Mesendoderm (in vitro differentiated cells): ENCODE results near the gene PNPO.

Source experiments
- DNase-seq: peaks from one replicate; pipeline ENCODE4 v3.0.0; 2013
- H2AK5ac ChIP-seq: 2 replicates; pipeline ENCODE4 v1.6.1; 2013; ENCODE audit warnings: low read length, inconsistent platforms
- H2BK120ac ChIP-seq: 2 replicates; pipeline ENCODE4 v1.6.1; 2013; ENCODE audit warnings: low read depth, mild to moderate bottlenecking, low read length, moderate library complexity, mixed read lengths
- H2BK15ac ChIP-seq: replicated peaks from 2 replicates; pipeline ENCODE4 v1.6.1; 2013; ENCODE audit warnings: low read depth, mild to moderate bottlenecking, moderate library complexity
- H2BK5ac ChIP-seq: 2 replicates; pipeline ENCODE4 v1.6.1; 2013; ENCODE audit warnings: low read length, inconsistent platforms
- H3K18ac ChIP-seq: 2 replicates; pipeline ENCODE4 v1.6.1; 2013; ENCODE audit warnings: mild to moderate bottlenecking, low read length, mixed read lengths
- H3K23ac ChIP-seq: one replicate; pipeline ENCODE4 v1.6.1; 2013; ENCODE audit warnings: low read length
- H3K27ac ChIP-seq: 2 replicates; pipeline ENCODE4 v1.5.1; 2013; ENCODE audit warnings: low read depth, mild to moderate bottlenecking, inconsistent platforms, low read length, moderate library complexity
- H3K27me3 ChIP-seq: 2 replicates; pipeline ENCODE4 v1.6.1; 2013; ENCODE audit warnings: low read length, control low read depth, mild to moderate bottlenecking, inconsistent platforms; ENCODE audit not compliant: insufficient read depth, poor library complexity
- H3K36me3 ChIP-seq: 2 replicates; pipeline ENCODE4 v1.6.1; 2013; ENCODE audit warnings: low read length, inconsistent platforms; ENCODE audit not compliant: control insufficient read depth, insufficient read depth
- H3K4ac ChIP-seq: one replicate; pipeline ENCODE4 v1.6.1; 2013; ENCODE audit warnings: low read depth, mild to moderate bottlenecking, low read length, moderate library complexity
- H3K4me1 ChIP-seq: 2 replicates; pipeline ENCODE4 v1.6.1; 2013; ENCODE audit warnings: low read depth, low read length, inconsistent platforms; ENCODE audit not compliant: control insufficient read depth
- H3K4me2 ChIP-seq: 2 replicates; pipeline ENCODE4 v1.6.1; 2013; ENCODE audit warnings: low read length
- H3K4me3 ChIP-seq: 2 replicates; pipeline ENCODE4 v1.5.1; 2013; ENCODE audit warnings: mild to moderate bottlenecking, low read length
- H3K56ac ChIP-seq: one replicate; pipeline ENCODE4 v1.6.1; 2013; ENCODE audit warnings: low read length
- H3K79me1 ChIP-seq: 2 replicates; pipeline ENCODE4 v1.6.1; 2013; ENCODE audit warnings: low read length, inconsistent platforms
- H3K79me2 ChIP-seq: 2 replicates; pipeline ENCODE4 v1.6.1; 2013; ENCODE audit warnings: mild to moderate bottlenecking, low read length; ENCODE audit not compliant: control insufficient read depth, insufficient read depth
- H3K9ac ChIP-seq: 2 replicates; pipeline ENCODE4 v1.6.1; 2013; ENCODE audit warnings: low read length, inconsistent platforms
- H4K5ac ChIP-seq: one replicate; pipeline ENCODE4 v1.6.1; 2013; ENCODE audit warnings: low read length
- H4K8ac ChIP-seq: one replicate; pipeline ENCODE4 v1.6.1; 2013; ENCODE audit warnings: low read depth, mild to moderate bottlenecking, control low read depth, low read length, moderate library complexity
- WGBS: extraction: QIAGEN DNeasy Blood & Tissue Kit; methylation state at CpG from one replicate; pipeline ENCODE4 v1.1.7; 2013; ENCODE audit warnings: low lambda C conversion rate, missing lambda C conversion rate; ENCODE audit not compliant: insufficient coverage; ENCODE audit errors: extremely low coverage; 5-methylcytosine and 5-hydroxymethylcytosine counted together

PNPO gene

DNA sequence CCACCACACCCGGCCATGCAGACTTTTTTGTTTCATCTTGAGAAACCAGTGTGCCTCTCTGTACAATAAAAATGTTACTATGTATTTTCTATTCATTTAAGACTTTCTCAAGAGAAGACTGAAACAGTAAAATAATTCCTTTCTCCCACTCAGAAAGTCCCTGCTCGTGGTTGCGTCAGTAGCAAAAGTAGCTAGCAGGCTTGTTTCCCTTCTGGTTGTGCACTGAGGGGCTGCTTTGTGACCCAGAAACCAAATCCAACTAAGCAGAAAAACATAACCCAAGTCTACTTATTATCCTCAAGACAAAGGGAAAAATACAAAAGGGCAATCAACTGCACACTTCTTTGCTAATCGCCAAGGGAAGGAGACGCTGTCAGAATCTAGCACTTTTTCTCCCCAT is 3.4 kb upstream of the PNPO start:
- H2BK15ac ChIP-seq = no peak overlapping the region
- no peak overlapping the region for H4K5ac ChIP-seq
- no peak overlapping the region for H2AK5ac ChIP-seq
- H3K9ac ChIP-seq = no peak overlapping the region
- no peak overlapping the region for H3K4ac ChIP-seq
- H2BK120ac ChIP-seq = no peak overlapping the region
- no peak overlapping the region for H4K8ac ChIP-seq
- no peak overlapping the region for H3K18ac ChIP-seq
- H3K79me1 ChIP-seq = no peaks in the 10 kb centered on the region
- H3K4me3 ChIP-seq = no peak overlapping the region
- no peaks in the 10 kb centered on the region for H3K79me2 ChIP-seq
- no peaks in the 10 kb centered on the region for H3K27me3 ChIP-seq
- no CpG with 5 or more reads among the region's 5 CpGs for WGBS
- no peak overlapping the region for H3K56ac ChIP-seq
- H2BK5ac ChIP-seq = no peak overlapping the region
- H3K4me1 ChIP-seq = no peaks in the 10 kb centered on the region
- H3K23ac ChIP-seq = no peak overlapping the region
- no peak overlapping the region for H3K27ac ChIP-seq
- no peak overlapping the region for H3K4me2 ChIP-seq
- DNase-seq = no peak
- H3K36me3 ChIP-seq = no peaks in the 10 kb centered on the region

DNA sequence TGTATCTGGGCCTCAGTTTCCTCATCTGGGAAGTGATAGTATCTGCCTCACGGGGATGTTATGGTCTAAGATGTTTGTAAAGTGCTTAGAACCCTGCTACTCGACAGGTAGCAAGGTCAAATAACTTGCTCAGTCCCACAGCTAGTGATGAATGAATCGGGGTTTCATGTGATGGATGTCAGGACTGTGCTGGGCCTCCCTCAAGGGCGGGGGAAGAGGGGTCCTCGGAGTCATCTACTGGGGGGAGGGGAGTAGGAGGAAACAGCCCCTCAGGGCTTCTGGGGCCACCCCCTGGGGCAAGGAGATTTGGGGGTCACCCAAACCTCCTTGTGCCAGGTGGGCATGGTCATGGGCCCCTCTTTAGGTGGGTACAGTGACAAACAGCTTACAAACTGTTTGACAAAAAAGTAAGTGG is 732 bp downstream of the PNPO start:
- no peak for DNase-seq
- H3K79me2 ChIP-seq = no peaks in the 10 kb centered on the region
- no peak overlapping the region for H2BK5ac ChIP-seq
- WGBS = no CpG with 5 or more reads among the region's 5 CpGs
- H2BK15ac ChIP-seq = no peak overlapping the region
- H3K79me1 ChIP-seq = no peaks in the 10 kb centered on the region
- no peak overlapping the region for H2BK120ac ChIP-seq
- no peak overlapping the region for H3K4ac ChIP-seq
- no peak overlapping the region for H3K27ac ChIP-seq
- no peaks in the 10 kb centered on the region for H3K36me3 ChIP-seq
- no peak overlapping the region for H4K5ac ChIP-seq
- no peak overlapping the region for H2AK5ac ChIP-seq
- H3K4me2 ChIP-seq = peak overlapping the region; percentile 4
- H3K18ac ChIP-seq = no peak overlapping the region
- peak overlapping the region; percentile 37 for H3K56ac ChIP-seq
- H3K4me3 ChIP-seq = no peak overlapping the region
- no peak overlapping the region for H3K9ac ChIP-seq
- no peaks in the 10 kb centered on the region for H3K4me1 ChIP-seq
- H3K23ac ChIP-seq = no peak overlapping the region
- H4K8ac ChIP-seq = no peak overlapping the region
- no peaks in the 10 kb centered on the region for H3K27me3 ChIP-seq

GRCh38 chr17:47942568-47942967 is 1.2 kb downstream of the PNPO start:
- no peak overlapping the region for H3K4me3 ChIP-seq
- no peak for DNase-seq
- no CpG with 5 or more reads among the region's 6 CpGs for WGBS

DNA sequence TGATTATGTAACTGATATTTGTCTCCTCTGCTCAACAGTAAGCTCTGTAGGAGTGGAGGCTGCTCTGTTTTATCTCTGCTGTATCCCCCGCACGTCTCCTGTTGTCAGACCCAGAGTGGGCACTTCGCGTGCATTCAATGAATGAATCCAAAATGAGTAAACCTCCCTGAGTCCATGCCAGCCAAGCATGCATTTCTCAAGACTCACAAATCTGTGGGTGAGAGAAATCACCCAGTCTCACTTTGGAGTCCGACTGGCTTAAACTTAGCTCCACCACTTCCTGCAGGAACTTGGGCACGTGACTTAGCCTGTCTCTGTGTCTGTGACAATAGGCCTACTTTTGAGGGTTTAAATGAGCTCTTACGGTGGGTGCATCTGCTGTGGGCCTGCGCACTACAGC is 3.7 kb downstream of the PNPO start:
- Histone ChIP-seq H3K79me2 (no peaks in the 10 kb centered on the region), H3K79me1 (no peaks in the 10 kb centered on the region), H3K4me3 (no peak overlapping the region), H3K36me3 (no peaks in the 10 kb centered on the region), H3K18ac (no peak overlapping the region), H2AK5ac (no peak overlapping the region), H3K23ac (no peak overlapping the region), H3K4ac (no peak overlapping the region), H3K27me3 (no peaks in the 10 kb centered on the region), H2BK120ac (no peak overlapping the region), H3K9ac (no peak overlapping the region), H3K4me2 (no peak overlapping the region), H4K5ac (no peak overlapping the region), H3K27ac (no peak overlapping the region), H2BK5ac (no peak overlapping the region), H4K8ac (no peak overlapping the region), H2BK15ac (no peak overlapping the region), H3K56ac (no peak overlapping the region), H3K4me1 (peaks cover 2% of the 10 kb centered on the region)
- DNase-seq = no peak
- no CpG with 5 or more reads among the region's 8 CpGs for WGBS

More at GRCh38 chr17:47942568-47942967, 1.2 kb downstream of the PNPO start:
- H3K79me1 ChIP-seq = no peaks in the 10 kb centered on the region
- no peaks in the 10 kb centered on the region for H3K36me3 ChIP-seq
- H2AK5ac ChIP-seq = no peak overlapping the region
- H4K8ac ChIP-seq = no peak overlapping the region
- no peak overlapping the region for H3K4me2 ChIP-seq
- H3K9ac ChIP-seq = no peak overlapping the region
- H3K27ac ChIP-seq = no peak overlapping the region
- no peak overlapping the region for H3K18ac ChIP-seq
- no peaks in the 10 kb centered on the region for H3K79me2 ChIP-seq
- H3K56ac ChIP-seq = no peak overlapping the region
- H3K27me3 ChIP-seq = no peaks in the 10 kb centered on the region
- no peak overlapping the region for H4K5ac ChIP-seq
- no peak overlapping the region for H2BK120ac ChIP-seq
- no peak overlapping the region for H2BK5ac ChIP-seq
- no peak overlapping the region for H3K4ac ChIP-seq
- no peak overlapping the region for H3K23ac ChIP-seq
- H3K4me1 ChIP-seq = no peaks in the 10 kb centered on the region
- no peak overlapping the region for H2BK15ac ChIP-seq

DNA sequence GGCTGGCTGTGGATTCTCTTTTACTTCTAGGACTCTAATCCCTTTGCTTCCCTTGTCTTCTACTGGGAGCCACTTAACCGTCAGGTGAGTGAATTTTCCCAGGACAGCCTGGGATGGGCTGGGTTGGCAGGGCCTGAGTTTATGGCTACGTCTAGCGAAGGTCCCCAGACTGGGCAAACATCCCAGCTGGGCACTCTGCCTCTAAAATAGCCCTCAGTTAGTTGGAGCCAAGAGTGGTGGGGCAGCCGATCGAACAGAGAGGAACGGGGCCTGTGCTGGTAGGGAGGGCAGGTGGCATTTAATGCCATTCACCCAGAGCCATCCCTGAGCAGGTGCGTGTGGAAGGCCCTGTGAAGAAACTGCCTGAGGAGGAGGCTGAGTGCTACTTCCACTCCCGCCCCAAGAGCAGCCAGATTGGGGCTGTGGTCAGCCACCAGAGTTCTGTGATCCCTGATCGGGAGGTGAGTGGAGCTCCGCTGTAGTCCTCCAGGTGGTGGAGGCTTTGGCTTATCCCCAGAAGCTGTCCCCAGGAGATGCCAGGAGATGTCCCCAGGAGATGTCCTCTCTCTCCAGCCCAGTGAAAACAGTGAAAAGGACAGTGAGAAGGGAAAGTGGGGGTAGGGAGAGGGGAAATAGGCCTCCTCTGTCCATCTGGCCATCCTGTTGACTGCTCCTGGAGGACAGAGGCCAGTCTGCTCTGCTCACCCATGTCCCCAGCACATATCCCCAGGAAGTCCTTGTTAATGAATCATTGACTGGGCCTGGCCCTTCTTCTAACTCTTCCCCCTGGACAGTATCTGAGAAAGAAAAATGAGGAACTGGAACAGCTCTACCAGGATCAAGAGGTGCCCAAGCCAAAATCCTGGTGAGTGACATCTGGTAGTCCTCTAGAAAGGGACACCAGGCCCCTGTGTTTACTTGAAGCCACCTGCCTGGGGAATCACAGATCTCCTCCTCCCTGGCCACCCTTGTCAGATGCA is 4.4 kb downstream of the PNPO start:
- H3K56ac ChIP-seq = no peak overlapping the region
- H2BK5ac ChIP-seq = no peak overlapping the region
- H3K4me1 ChIP-seq = peaks cover 2% of the 10 kb centered on the region
- H3K79me1 ChIP-seq = no peaks in the 10 kb centered on the region
- no peaks in the 10 kb centered on the region for H3K79me2 ChIP-seq
- WGBS = no CpG with 5 or more reads among the region's 10 CpGs
- no peak overlapping the region for H3K4me3 ChIP-seq
- H3K27me3 ChIP-seq = no peaks in the 10 kb centered on the region
- no peak overlapping the region for H3K18ac ChIP-seq
- no peaks in the 10 kb centered on the region for H3K36me3 ChIP-seq
- H3K4me2 ChIP-seq = no peak overlapping the region
- no peak overlapping the region for H2BK15ac ChIP-seq
- no peak for DNase-seq
- no peak overlapping the region for H4K5ac ChIP-seq
- no peak overlapping the region for H3K9ac ChIP-seq
- H2AK5ac ChIP-seq = no peak overlapping the region
- H3K27ac ChIP-seq = no peak overlapping the region
- H2BK120ac ChIP-seq = no peak overlapping the region
- no peak overlapping the region for H4K8ac ChIP-seq
- H3K23ac ChIP-seq = no peak overlapping the region
- H3K4ac ChIP-seq = no peak overlapping the region
